ENCODE measurements around the gene BAIAP3.

Gene BAIAP3

GRCh38 chr16:1351582-1352362 is 18.3 kb downstream of the BAIAP3 start, which contains the start of the genes GNPTG and TSR3:
Gene GNPTG (plus strand): TSS chr16:1351931. CDS start chr16:1351966, 35 bp downstream.
Gene TSR3 (minus strand): TSS chr16:1351878. CDS start chr16:1351804, 74 bp downstream.
- Histone ChIP-seq H3K4me1 (ENCODE audit: insufficient read depth, insufficient read length) (peaks cover 7% of the 10 kb centered on the region), H3K4me3 (ENCODE audit: insufficient read length, low read depth) (peak within 1 kb of the TSS; percentile 97)

GRCh38 chr16:1354815-1355540 is 21.5 kb downstream of the BAIAP3 start:
- no peak for DNase-seq (ENCODE audit: low read depth, low spot score)
- TF ChIP-seq ZNF274 (IDR thresholded peaks at IDR 0.05; ENCODE audit: low read depth, low read length) (no peak), YY1 (IDR thresholded peaks at IDR 0.05; ENCODE audit: insufficient read depth, insufficient read length) (no peak), SUZ12 (IDR thresholded peaks at IDR 0.05; ENCODE audit: extremely low read depth, insufficient read depth, insufficient read length) (no peak)
- H3K27me3 ChIP-seq (ENCODE audit: insufficient read depth, insufficient read length): no peaks in the 10 kb centered on the region
- H3K9ac ChIP-seq (ENCODE audit: insufficient read length, low read depth): no peak overlapping the region
- H3K4me1 ChIP-seq (ENCODE audit: insufficient read depth, insufficient read length): peaks cover 7% of the 10 kb centered on the region
- H3K36me3 ChIP-seq (ENCODE audit: insufficient read depth, insufficient read length, low read length): peaks cover 25% of the 10 kb centered on the region
- H3K4me3 ChIP-seq (ENCODE audit: insufficient read length, low read depth): no peak overlapping the region
- H3K9me3 ChIP-seq (ENCODE audit: insufficient read depth, low read length): no peaks in the 10 kb centered on the region

More at GRCh38 chr16:1351582-1352362, 18.3 kb downstream of the BAIAP3 start, which contains the start of the genes GNPTG and TSR3:
- Histone ChIP-seq H3K9me3 (ENCODE audit: insufficient read depth, low read length) (no peaks in the 10 kb centered on the region), H3K9ac (ENCODE audit: insufficient read length, low read depth) (peak within 1 kb of the TSS; percentile 97), H3K36me3 (ENCODE audit: insufficient read depth, insufficient read length, low read length) (peaks cover 44% of the 10 kb centered on the region), H3K27me3 (ENCODE audit: insufficient read depth, insufficient read length) (no peaks in the 10 kb centered on the region)
- DNase-seq (ENCODE audit: low read depth, low spot score): peak; percentile 83
- peak; percentile 90 for TF ChIP-seq YY1 (IDR thresholded peaks at IDR 0.05; ENCODE audit: insufficient read depth, insufficient read length)
- TF ChIP-seq ZNF274 (IDR thresholded peaks at IDR 0.05; ENCODE audit: low read depth, low read length): no peak
- no peak for TF ChIP-seq SUZ12 (IDR thresholded peaks at IDR 0.05; ENCODE audit: extremely low read depth, insufficient read depth, insufficient read length)

- TF ChIP-seq YY1 (IDR thresholded peaks at IDR 0.05; ENCODE audit: insufficient read depth, insufficient read length) (no peak), SUZ12 (IDR thresholded peaks at IDR 0.05; ENCODE audit: extremely low read depth, insufficient read depth, insufficient read length) (no peak), ZNF274 (IDR thresholded peaks at IDR 0.05; ENCODE audit: low read depth, low read length) (no peak)
- no peak overlapping the region for H3K4me3 ChIP-seq (ENCODE audit: insufficient read length, low read depth)
- no peak overlapping the region for H3K9ac ChIP-seq (ENCODE audit: insufficient read length, low read depth)
- H3K4me1 ChIP-seq (ENCODE audit: insufficient read depth, insufficient read length): peaks cover 5% of the 10 kb centered on the region
- H3K27me3 ChIP-seq (ENCODE audit: insufficient read depth, insufficient read length): no peaks in the 10 kb centered on the region
- H3K9me3 ChIP-seq (ENCODE audit: insufficient read depth, low read length): no peaks in the 10 kb centered on the region
- no peak for DNase-seq (ENCODE audit: low read depth, low spot score)
- H3K36me3 ChIP-seq (ENCODE audit: insufficient read depth, insufficient read length, low read length): peaks cover 24% of the 10 kb centered on the region
These were observed 22.1 kb downstream of the BAIAP3 start for GRCh38 chr16:1355591-1355990.

GRCh38 chr16:1356061-1356900 is 22.8 kb downstream of the BAIAP3 start:
- no peak for DNase-seq (ENCODE audit: low read depth, low spot score)
- H3K27me3 ChIP-seq (ENCODE audit: insufficient read depth, insufficient read length): no peaks in the 10 kb centered on the region
- peaks cover 2% of the 10 kb centered on the region for H3K4me1 ChIP-seq (ENCODE audit: insufficient read depth, insufficient read length)
- no peaks in the 10 kb centered on the region for H3K9me3 ChIP-seq (ENCODE audit: insufficient read depth, low read length)
- H3K4me3 ChIP-seq (ENCODE audit: insufficient read length, low read depth): no peak overlapping the region
- no peak overlapping the region for H3K9ac ChIP-seq (ENCODE audit: insufficient read length, low read depth)
- H3K36me3 ChIP-seq (ENCODE audit: insufficient read depth, insufficient read length, low read length): peaks cover 26% of the 10 kb centered on the region
- no peak for TF ChIP-seq SUZ12 (IDR thresholded peaks at IDR 0.05; ENCODE audit: extremely low read depth, insufficient read depth, insufficient read length)
- no peak for TF ChIP-seq ZNF274 (IDR thresholded peaks at IDR 0.05; ENCODE audit: low read depth, low read length)
- no peak for TF ChIP-seq YY1 (IDR thresholded peaks at IDR 0.05; ENCODE audit: insufficient read depth, insufficient read length)

- H3K4me3 ChIP-seq (ENCODE audit: insufficient read length, low read depth): no peak overlapping the region
- DNase-seq (ENCODE audit: low read depth, low spot score): no peak
- peaks cover 42% of the 10 kb centered on the region for H3K36me3 ChIP-seq (ENCODE audit: insufficient read depth, insufficient read length, low read length)
- no peak overlapping the region for H3K9ac ChIP-seq (ENCODE audit: insufficient read length, low read depth)
- no peaks in the 10 kb centered on the region for H3K27me3 ChIP-seq (ENCODE audit: insufficient read depth, insufficient read length)
- H3K4me1 ChIP-seq (ENCODE audit: insufficient read depth, insufficient read length): no peaks in the 10 kb centered on the region
- H3K9me3 ChIP-seq (ENCODE audit: insufficient read depth, low read length): no peaks in the 10 kb centered on the region
- TF ChIP-seq SUZ12 (IDR thresholded peaks at IDR 0.05; ENCODE audit: extremely low read depth, insufficient read depth, insufficient read length): no peak
- TF ChIP-seq ZNF274 (IDR thresholded peaks at IDR 0.05; ENCODE audit: low read depth, low read length): no peak
- TF ChIP-seq YY1 (IDR thresholded peaks at IDR 0.05; ENCODE audit: insufficient read depth, insufficient read length): no peak
These were observed 24.6 kb downstream of the BAIAP3 start for GRCh38 chr16:1357906-1358566.

- Histone ChIP-seq H3K9ac (ENCODE audit: insufficient read length, low read depth) (no peak overlapping the region), H3K27me3 (ENCODE audit: insufficient read depth, insufficient read length) (no peaks in the 10 kb centered on the region), H3K9me3 (ENCODE audit: insufficient read depth, low read length) (no peaks in the 10 kb centered on the region), H3K36me3 (ENCODE audit: insufficient read depth, insufficient read length, low read length) (peaks cover 74% of the 10 kb centered on the region), H3K4me3 (ENCODE audit: insufficient read length, low read depth) (no peak overlapping the region), H3K4me1 (ENCODE audit: insufficient read depth, insufficient read length) (peaks cover 1% of the 10 kb centered on the region)
- DNase-seq (ENCODE audit: low read depth, low spot score): no peak
- TF ChIP-seq SUZ12 (IDR thresholded peaks at IDR 0.05; ENCODE audit: extremely low read depth, insufficient read depth, insufficient read length) (no peak), YY1 (IDR thresholded peaks at IDR 0.05; ENCODE audit: insufficient read depth, insufficient read length) (no peak), ZNF274 (IDR thresholded peaks at IDR 0.05; ENCODE audit: low read depth, low read length) (no peak)
These were observed 28.4 kb downstream of the BAIAP3 start for GRCh38 chr16:1361685-1362360.
